Nephron (organoid): ENCODE data around the gene GTSE1.

Experiments
- H3K27ac Mint-ChIP-seq, 3 experiments: 2 replicates each; pipeline ENCODE4 v1.8.0; 2020; ENCODE audit warnings: mixed read lengths in 3 of 3, mild to moderate bottlenecking in 2 of 3, moderate library complexity in 1 of 3
- H3K27me3 Mint-ChIP-seq: 2 replicates; pipeline ENCODE4 v1.8.0; 2021; ENCODE audit warnings: low read depth, mild to moderate bottlenecking, moderate library complexity, mixed read lengths
- H3K36me3 Mint-ChIP-seq: 2 replicates; pipeline ENCODE4 v1.8.0; 2020; ENCODE audit warnings: low read depth, mixed read lengths
- H3K4me1 Mint-ChIP-seq: 2 replicates; pipeline ENCODE4 v1.8.0; 2020; ENCODE audit warnings: mixed read lengths
- H3K4me3 Mint-ChIP-seq, 3 experiments: 2 replicates each; pipeline ENCODE4 v1.8.0; 2020; ENCODE audit warnings: mild to moderate bottlenecking in 3 of 3, mixed read lengths in 3 of 3, moderate library complexity in 2 of 3
- H3K9me3 Mint-ChIP-seq: 2 replicates; pipeline ENCODE4 v1.8.0; 2020; ENCODE audit warnings: mixed read lengths
- TF ChIP-seq, protein P1 (sequence below), 3 experiments: fragments of 200-600 bp; sonication (generic); IDR thresholded peaks; one replicate each; pipeline ENCODE4 v1.5.0; 2021; ENCODE audit warnings: antibody characterized with exemption in 3 of 3; ENCODE audit not compliant: unreplicated experiment in 3 of 3

The GTSE1 gene

DNA sequence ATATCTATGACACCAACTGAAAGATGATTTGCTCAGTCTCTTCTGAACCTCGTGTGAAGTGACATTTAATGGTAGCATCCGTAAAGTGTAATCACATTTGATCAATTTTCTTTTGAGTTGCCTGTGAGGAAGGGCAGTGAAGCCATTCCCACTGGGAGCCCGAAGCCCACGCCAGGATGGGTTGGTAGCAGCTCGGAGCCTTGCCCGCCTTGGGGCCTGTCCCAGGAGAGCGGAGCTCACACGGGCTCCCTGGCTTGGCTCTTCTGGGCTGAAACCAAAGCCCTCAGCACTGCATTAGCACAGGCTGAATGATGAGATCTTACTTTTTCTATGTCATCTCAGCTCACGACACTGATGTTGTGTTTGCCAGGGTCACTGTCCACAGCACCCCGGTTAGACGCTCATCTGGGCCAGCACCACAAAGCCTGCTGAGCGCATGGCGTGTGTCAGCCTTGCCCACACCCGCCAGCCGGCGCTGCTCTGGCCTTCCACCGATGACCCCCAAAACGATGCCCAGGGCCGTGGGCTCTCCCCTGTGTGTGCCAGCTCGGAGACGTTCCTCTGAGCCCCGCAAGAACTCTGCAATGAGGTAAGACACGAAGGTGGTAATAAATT lies 29.5 kb downstream of the GTSE1 start:
- H3K4me1 Mint-ChIP-seq = no peaks in the 10 kb centered on the region
- no peaks in the 10 kb centered on the region for H3K9me3 Mint-ChIP-seq
- no peak overlapping the region for H3K4me3 Mint-ChIP-seq
- H3K27ac Mint-ChIP-seq = no peak overlapping the region
- H3K36me3 Mint-ChIP-seq = peaks cover 28% of the 10 kb centered on the region
- TF ChIP-seq, protein P1, sequence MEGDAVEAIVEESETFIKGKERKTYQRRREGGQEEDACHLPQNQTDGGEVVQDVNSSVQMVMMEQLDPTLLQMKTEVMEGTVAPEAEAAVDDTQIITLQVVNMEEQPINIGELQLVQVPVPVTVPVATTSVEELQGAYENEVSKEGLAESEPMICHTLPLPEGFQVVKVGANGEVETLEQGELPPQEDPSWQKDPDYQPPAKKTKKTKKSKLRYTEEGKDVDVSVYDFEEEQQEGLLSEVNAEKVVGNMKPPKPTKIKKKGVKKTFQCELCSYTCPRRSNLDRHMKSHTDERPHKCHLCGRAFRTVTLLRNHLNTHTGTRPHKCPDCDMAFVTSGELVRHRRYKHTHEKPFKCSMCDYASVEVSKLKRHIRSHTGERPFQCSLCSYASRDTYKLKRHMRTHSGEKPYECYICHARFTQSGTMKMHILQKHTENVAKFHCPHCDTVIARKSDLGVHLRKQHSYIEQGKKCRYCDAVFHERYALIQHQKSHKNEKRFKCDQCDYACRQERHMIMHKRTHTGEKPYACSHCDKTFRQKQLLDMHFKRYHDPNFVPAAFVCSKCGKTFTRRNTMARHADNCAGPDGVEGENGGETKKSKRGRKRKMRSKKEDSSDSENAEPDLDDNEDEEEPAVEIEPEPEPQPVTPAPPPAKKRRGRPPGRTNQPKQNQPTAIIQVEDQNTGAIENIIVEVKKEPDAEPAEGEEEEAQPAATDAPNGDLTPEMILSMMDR (IDR thresholded peaks at IDR 0.05; ENCODE audit: unreplicated experiment in 3 of 3) = no peak
- no peaks in the 10 kb centered on the region for H3K27me3 Mint-ChIP-seq

DNA sequence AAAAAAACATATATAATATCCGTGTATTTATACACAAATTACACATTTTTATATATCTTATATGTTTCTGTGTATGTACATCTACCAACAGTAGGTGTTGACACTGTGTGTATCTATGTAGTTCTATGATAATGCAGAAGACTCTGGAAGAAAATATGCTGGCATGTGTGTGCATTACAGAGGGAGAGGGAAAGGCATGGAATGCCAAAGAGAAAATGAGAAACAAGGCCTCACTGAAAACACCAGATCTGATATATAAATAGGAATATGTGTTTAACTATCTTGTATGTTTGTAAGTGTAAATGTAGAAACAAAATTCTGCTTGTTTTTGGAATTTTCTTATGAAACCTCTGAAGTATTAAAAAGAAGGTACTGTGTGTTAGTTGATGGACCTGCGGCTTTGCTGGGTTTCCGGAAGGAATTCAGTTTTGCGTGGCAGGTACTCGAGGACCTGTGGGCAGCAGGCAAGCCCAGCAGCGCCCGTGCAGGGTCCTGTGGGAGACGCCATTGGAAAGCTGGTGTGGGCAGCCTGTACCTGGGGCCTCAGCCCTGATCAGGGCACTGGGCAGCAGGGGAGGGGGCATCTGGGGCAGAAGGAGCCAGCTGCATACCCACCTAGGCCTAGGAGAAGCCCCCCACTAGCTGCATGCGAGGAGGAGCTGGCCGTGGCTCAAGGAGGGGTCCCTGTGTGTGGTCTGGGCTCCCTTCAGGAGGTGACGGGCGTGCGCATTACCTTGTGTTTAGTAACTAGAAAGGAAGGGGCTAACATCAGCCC lies 31.2 kb downstream of the GTSE1 start:
- Mint-ChIP-seq H3K27ac (no peak overlapping the region), H3K4me3 (no peak overlapping the region), H3K9me3 (no peaks in the 10 kb centered on the region), H3K27me3 (no peaks in the 10 kb centered on the region), H3K4me1 (no peaks in the 10 kb centered on the region), H3K36me3 (peaks cover 21% of the 10 kb centered on the region)
- TF ChIP-seq, protein P1 (IDR thresholded peaks at IDR 0.05; ENCODE audit: unreplicated experiment in 3 of 3) = no peak

DNA sequence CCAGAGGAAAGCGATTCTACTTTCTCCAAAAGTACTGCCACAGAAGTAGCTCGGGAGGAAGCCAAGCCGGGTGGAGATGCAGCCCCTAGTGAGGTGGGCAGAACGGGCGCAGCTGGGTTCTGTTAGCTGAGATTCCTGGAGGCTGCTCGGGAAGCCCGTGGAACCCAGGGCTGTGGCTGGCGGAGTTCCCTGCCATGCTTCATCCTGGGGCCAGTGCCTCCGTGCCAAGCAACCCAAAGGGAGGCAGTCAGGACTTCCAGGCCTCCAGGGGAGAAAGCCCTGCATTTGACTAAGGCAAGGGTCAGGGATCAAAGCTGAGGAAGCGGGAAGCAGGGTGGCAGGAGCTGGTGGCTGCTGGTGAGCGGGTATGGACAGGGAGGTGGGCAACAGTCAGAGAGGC lies 32.1 kb downstream of the GTSE1 start:
- H3K27me3 Mint-ChIP-seq = no peaks in the 10 kb centered on the region
- no peak overlapping the region for H3K4me3 Mint-ChIP-seq
- no peaks in the 10 kb centered on the region for H3K4me1 Mint-ChIP-seq
- TF ChIP-seq, protein P1 (IDR thresholded peaks at IDR 0.05; ENCODE audit: unreplicated experiment in 3 of 3) = no peak
- H3K36me3 Mint-ChIP-seq = peaks cover 16% of the 10 kb centered on the region
- H3K9me3 Mint-ChIP-seq = no peaks in the 10 kb centered on the region
- no peak overlapping the region for H3K27ac Mint-ChIP-seq

DNA sequence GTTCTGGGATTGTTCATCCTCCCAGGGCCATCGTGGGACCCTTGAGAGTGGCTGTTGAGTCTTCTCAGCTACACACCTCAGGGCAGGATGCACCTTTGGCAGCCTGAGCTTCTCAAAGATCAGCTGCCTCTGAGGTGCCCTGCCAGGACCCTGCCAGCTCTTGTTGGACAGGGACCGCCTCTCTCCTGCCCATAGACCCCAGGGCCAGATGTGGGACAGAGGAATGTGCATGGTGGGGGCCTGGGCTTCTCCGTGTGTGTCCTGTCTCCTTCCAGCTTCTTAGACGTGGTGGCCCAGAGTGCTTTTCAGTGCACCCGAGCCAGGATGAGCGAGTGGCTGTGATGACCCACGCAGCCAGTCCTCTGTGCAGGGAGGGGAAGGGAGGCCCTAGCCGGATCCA lies 32.9 kb downstream of the GTSE1 start:
- no peaks in the 10 kb centered on the region for H3K9me3 Mint-ChIP-seq
- no peaks in the 10 kb centered on the region for H3K4me1 Mint-ChIP-seq
- no peak overlapping the region for H3K27ac Mint-ChIP-seq
- H3K36me3 Mint-ChIP-seq = peaks cover 16% of the 10 kb centered on the region
- TF ChIP-seq, protein P1 (IDR thresholded peaks at IDR 0.05; ENCODE audit: unreplicated experiment in 3 of 3) = no peak
- no peak overlapping the region for H3K4me3 Mint-ChIP-seq
- H3K27me3 Mint-ChIP-seq = no peaks in the 10 kb centered on the region

DNA sequence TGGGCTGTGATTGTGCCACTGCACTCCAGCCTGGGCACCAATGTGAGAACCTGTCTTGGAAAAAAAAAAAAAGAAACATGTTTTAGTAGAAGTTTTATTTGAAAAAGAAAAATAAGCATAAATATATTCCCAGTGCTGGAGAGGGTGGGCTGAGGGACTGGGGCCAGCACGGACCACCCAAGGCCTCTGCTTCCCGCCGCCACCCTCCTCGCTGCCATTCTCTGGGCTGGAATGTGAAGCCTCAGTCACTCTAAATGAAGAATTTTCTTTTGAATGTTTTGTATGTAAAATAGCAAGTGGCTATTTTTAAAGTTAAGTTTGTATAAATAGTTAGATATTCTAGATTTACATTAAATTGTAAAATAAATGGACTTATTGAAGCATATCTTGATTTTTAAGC lies 33.8 kb downstream of the GTSE1 start:
- TF ChIP-seq, protein P1 (IDR thresholded peaks at IDR 0.05; ENCODE audit: unreplicated experiment in 3 of 3) = no peak
- Mint-ChIP-seq H3K27ac (no peak overlapping the region), H3K36me3 (peaks cover 16% of the 10 kb centered on the region), H3K4me1 (peaks cover 4% of the 10 kb centered on the region), H3K27me3 (no peaks in the 10 kb centered on the region), H3K4me3 (no peak overlapping the region), H3K9me3 (no peaks in the 10 kb centered on the region)

DNA sequence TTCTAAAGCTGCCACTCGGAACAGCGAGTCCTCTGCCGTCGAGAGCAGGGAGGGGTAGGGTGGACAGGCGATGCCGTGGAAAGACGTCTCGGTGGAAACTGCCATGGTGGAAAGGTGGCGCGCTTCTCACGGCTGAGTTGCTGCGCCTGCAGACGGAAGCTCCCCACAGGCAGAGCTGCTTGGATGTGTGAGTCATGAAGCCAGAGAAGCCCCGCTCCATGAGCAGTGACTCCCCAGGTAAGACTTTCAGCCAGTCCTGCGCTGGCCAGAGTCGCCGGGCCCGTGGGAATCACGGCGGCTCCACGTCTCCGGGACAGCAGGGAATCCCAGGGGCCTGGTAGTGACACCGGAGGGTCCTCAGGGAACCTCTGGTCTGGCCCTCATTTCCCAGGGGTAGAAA lies 34.8 kb downstream of the GTSE1 start:
- Mint-ChIP-seq H3K27ac (no peak overlapping the region), H3K4me1 (peaks cover 7% of the 10 kb centered on the region), H3K9me3 (no peaks in the 10 kb centered on the region), H3K4me3 (no peak overlapping the region), H3K36me3 (peaks cover 12% of the 10 kb centered on the region), H3K27me3 (no peaks in the 10 kb centered on the region)
- TF ChIP-seq, protein P1 (IDR thresholded peaks at IDR 0.05; ENCODE audit: unreplicated experiment in 3 of 3) = no peak
